Vagina (tissue), 2 donors: ENCODE measurements around the gene ADRB2.

Source experiments
- CTCF ChIP-seq, 3 experiments: fragments of 450-650 bp in 2 of 3; fragments of 200-600 bp in 1 of 3; sonication (generic) in 1 of 3; IDR thresholded peaks; one replicate each; pipeline ENCODE4 v1.5.1; 2017 to 2019; ENCODE audit warnings: antibody characterized with exemption in 3 of 3, mild to moderate bottlenecking in 2 of 3, moderate library complexity in 2 of 3
- POLR2A ChIP-seq, 2 donors: fragments of 450-650 bp; IDR thresholded peaks; one replicate each; pipeline ENCODE4 v1.6.1; 2017; ENCODE audit warnings: antibody characterized with exemption in 2 of 2, mild to moderate bottlenecking in 2 of 2, moderate library complexity in 2 of 2

DNA sequence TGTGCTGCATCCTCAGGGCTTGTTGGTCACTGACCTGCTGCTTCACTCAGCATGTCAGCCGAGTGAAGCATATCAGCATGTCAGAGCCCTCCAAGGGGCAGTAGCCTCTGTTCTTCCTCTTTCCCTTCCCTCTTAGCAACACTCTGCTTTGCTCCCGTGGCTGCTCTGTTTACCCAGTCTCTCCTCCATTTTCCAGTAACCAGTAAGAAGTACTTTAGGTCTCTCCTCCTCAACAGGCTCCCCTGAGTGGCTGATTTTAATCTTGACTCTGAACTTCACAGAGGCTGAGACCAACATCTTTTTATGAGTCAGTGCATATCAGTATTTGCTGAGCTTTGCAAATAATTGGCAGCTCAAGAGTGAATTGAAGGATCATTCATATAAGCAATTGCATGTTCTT is 18.6 kb upstream of the ADRB2 start:
- TF ChIP-seq CTCF (IDR thresholded peaks at IDR 0.05) (no peak), POLR2A (IDR thresholded peaks at IDR 0.05) (no peak)
